ENCODE measurements around the gene OSTN. TPM values are rescaled to one million over a fixed set of nuclear protein-coding genes. Genes with fewer than 3 reads are reported as not detected.
"Not testable (repeated sequence)": the region's sequence is repeated elsewhere in the genome, so short reads cannot be mapped to it uniquely, and the experiment has no call there.

OSTN gene
- total RNA-seq, 1 experiment from 2014 or later = not detected

GRCh38 chr3:191236646-191237045 is 37.6 kb downstream of the OSTN start:
- Histone ChIP-seq H3K36me3 (ENCODE audit: insufficient read depth, low read length) (no peaks in the 10 kb centered on the region), H4K20me1 (ENCODE audit: insufficient read depth, low read depth, low read length) (no peaks in the 10 kb centered on the region), H3K79me2 (ENCODE audit: low read length) (no peaks in the 10 kb centered on the region), H3K27me3 (ENCODE audit: low read length) (no peaks in the 10 kb centered on the region), H3K27ac (ENCODE audit: low read length) (no peak overlapping the region), H3K4me3 (ENCODE audit: low read length) (no peak overlapping the region), H3K9me3 (ENCODE audit: low read length) (peaks cover 6% of the 10 kb centered on the region; the same call in 1 of the 2 replicates), H3K4me1 (ENCODE audit: low read length) (no peaks in the 10 kb centered on the region), H3K9me2 (replicated peaks; ENCODE audit: insufficient read depth, low read length) (no peaks in the 10 kb centered on the region), H3K9ac (ENCODE audit: low read length) (no peak overlapping the region), H2AFZ (ENCODE audit: low read length) (no peak overlapping the region), H3K4me2 (ENCODE audit: low read depth, low read length, poor library complexity, severe bottlenecking) (no peak overlapping the region)
- DNase-seq = no peak

DNA sequence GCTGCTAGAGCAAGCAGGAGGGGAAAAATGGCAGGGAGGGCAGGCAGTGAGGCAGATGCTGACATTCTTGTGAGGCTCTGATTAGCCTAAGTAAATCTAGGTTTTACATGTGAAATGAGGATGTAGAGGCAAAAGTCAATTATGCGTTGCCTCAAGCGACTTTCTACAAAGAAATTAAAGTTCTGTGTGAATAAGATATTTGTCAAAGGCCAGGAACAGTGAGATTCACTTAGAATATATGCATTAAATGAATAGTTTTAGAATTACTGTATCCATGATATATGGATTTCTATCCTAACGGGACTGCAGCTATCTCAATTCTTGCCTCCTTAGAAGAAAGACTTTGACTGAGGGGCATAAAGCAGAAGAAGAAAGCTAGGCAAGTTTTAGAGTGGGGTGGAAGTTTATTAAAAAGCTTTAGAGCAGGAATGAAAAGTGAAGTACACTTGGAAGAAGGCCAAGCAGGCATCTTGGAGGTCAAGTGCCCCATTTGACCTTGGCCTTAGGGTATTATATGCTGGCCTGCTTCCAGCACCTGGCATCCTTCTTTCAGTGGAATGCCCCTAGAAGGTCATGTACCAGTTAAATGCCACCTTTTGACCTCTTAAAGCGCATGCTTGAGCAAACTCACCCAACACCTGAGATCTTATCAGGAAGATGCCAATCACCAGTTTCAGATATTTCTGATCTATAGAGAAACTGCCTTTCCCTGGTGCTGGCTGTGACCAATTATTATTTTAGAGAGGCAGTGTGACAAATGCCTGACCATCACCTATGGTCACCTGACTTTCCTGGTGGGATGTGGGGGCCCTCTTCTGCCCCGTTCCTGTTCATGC is 38.2 kb downstream of the OSTN start:
- H3K9ac ChIP-seq (ENCODE audit: low read length) = no peak overlapping the region
- H4K20me1 ChIP-seq (ENCODE audit: insufficient read depth, low read depth, low read length) = no peaks in the 10 kb centered on the region
- no peak overlapping the region for H3K4me3 ChIP-seq (ENCODE audit: low read length)
- H3K4me2 ChIP-seq (ENCODE audit: low read depth, low read length, poor library complexity, severe bottlenecking) = no peak overlapping the region
- H3K79me2 ChIP-seq (ENCODE audit: low read length) = no peaks in the 10 kb centered on the region
- DNase-seq = no peak
- no peaks in the 10 kb centered on the region for H3K27me3 ChIP-seq (ENCODE audit: low read length)
- H3K27ac ChIP-seq (ENCODE audit: low read length) = no peak overlapping the region
- peaks cover 6% of the 10 kb centered on the region; the same call in 1 of the 2 replicates for H3K9me3 ChIP-seq (ENCODE audit: low read length)
- H2AFZ ChIP-seq (ENCODE audit: low read length) = no peak overlapping the region
- H3K9me2 ChIP-seq (replicated peaks; ENCODE audit: insufficient read depth, low read length) = no peaks in the 10 kb centered on the region
- H3K36me3 ChIP-seq (ENCODE audit: insufficient read depth, low read length) = no peaks in the 10 kb centered on the region
- no peaks in the 10 kb centered on the region for H3K4me1 ChIP-seq (ENCODE audit: low read length)

DNA sequence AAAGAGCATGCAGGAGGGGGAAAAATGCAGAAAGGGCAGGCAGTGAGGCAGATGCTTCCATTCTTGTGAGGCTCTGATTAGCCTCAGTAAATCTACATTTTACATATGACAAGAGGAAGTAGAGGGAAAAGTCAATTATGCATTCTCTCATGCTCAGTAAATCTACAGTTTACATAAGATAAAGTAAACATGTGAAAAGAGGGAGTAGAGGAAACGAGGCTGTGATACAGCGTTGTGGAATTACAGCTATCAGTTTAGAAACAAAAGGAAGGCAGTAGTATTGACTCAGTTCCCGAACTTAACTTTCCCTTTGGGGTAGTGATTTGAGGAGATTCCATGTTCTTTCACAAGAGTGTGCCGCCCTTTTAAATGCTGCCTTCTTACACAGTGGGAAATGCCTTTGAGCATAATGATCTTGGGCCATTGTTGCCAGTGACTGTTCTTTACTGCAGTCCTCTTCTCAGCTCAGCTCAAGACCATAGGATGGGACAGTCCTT is 39.3 kb downstream of the OSTN start:
- H3K4me1 ChIP-seq (ENCODE audit: low read length) = no peaks in the 10 kb centered on the region
- no peak overlapping the region for H3K4me2 ChIP-seq (ENCODE audit: low read depth, low read length, poor library complexity, severe bottlenecking)
- no peak for DNase-seq
- H2AFZ ChIP-seq (ENCODE audit: low read length) = no peak overlapping the region
- peaks cover 6% of the 10 kb centered on the region; the same call in 1 of the 2 replicates for H3K9me3 ChIP-seq (ENCODE audit: low read length)
- H3K27ac ChIP-seq (ENCODE audit: low read length) = no peak overlapping the region
- no peaks in the 10 kb centered on the region for H4K20me1 ChIP-seq (ENCODE audit: insufficient read depth, low read depth, low read length)
- H3K9me2 ChIP-seq (replicated peaks; ENCODE audit: insufficient read depth, low read length) = no peaks in the 10 kb centered on the region
- no peak overlapping the region for H3K4me3 ChIP-seq (ENCODE audit: low read length)
- no peaks in the 10 kb centered on the region for H3K36me3 ChIP-seq (ENCODE audit: insufficient read depth, low read length)
- no peaks in the 10 kb centered on the region for H3K27me3 ChIP-seq (ENCODE audit: low read length)
- no peaks in the 10 kb centered on the region for H3K79me2 ChIP-seq (ENCODE audit: low read length)
- no peak overlapping the region for H3K9ac ChIP-seq (ENCODE audit: low read length)

GRCh38 chr3:191239407-191240031 is 40.5 kb downstream of the OSTN start:
- Histone ChIP-seq H3K36me3 (ENCODE audit: insufficient read depth, low read length) (no peaks in the 10 kb centered on the region), H2AFZ (ENCODE audit: low read length) (no peak overlapping the region), H3K9me3 (ENCODE audit: low read length) (peaks cover 6% of the 10 kb centered on the region; the same call in 1 of the 2 replicates), H3K4me1 (ENCODE audit: low read length) (no peaks in the 10 kb centered on the region), H3K27me3 (ENCODE audit: low read length) (no peaks in the 10 kb centered on the region), H3K4me3 (ENCODE audit: low read length) (no peak overlapping the region), H3K79me2 (ENCODE audit: low read length) (no peaks in the 10 kb centered on the region), H4K20me1 (ENCODE audit: insufficient read depth, low read depth, low read length) (no peaks in the 10 kb centered on the region), H3K9me2 (replicated peaks; ENCODE audit: insufficient read depth, low read length) (no peaks in the 10 kb centered on the region), H3K9ac (ENCODE audit: low read length) (no peak overlapping the region), H3K27ac (ENCODE audit: low read length) (no peak overlapping the region), H3K4me2 (ENCODE audit: low read depth, low read length, poor library complexity, severe bottlenecking) (no peak overlapping the region)
- DNase-seq = no peak

DNA sequence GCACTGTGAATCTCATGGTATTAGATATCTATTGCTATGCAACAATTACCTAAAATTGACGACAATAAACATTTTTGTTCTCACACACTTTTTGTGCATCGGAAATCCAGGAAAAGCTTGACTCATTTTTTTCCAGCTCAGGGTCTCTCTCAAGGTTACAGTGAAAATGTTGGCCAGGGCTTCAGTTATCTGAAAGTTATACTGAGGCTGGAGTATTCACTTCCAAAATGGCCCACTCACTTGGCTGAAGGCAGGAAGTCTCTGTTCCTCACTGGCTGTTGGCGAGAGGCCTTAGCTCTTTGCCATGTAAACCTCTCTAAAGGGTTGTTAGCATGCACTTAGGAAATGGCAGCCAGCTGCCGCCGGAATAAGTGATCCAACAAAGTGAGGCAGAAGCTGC is 41.4 kb downstream of the OSTN start:
- Histone ChIP-seq H3K4me1 (ENCODE audit: low read length) (no peaks in the 10 kb centered on the region), H3K36me3 (ENCODE audit: insufficient read depth, low read length) (no peaks in the 10 kb centered on the region), H4K20me1 (ENCODE audit: insufficient read depth, low read depth, low read length) (no peaks in the 10 kb centered on the region), H3K27ac (ENCODE audit: low read length) (no peak overlapping the region), H3K4me2 (ENCODE audit: low read depth, low read length, poor library complexity, severe bottlenecking) (no peak overlapping the region), H3K9ac (ENCODE audit: low read length) (no peak overlapping the region), H3K27me3 (ENCODE audit: low read length) (no peaks in the 10 kb centered on the region), H3K9me2 (replicated peaks; ENCODE audit: insufficient read depth, low read length) (no peaks in the 10 kb centered on the region), H3K9me3 (ENCODE audit: low read length) (peaks cover 6% of the 10 kb centered on the region; the same call in 1 of the 2 replicates), H3K79me2 (ENCODE audit: low read length) (no peaks in the 10 kb centered on the region), H2AFZ (ENCODE audit: low read length) (no peak overlapping the region), H3K4me3 (ENCODE audit: low read length) (no peak overlapping the region)
- DNase-seq = no peak

- no peaks in the 10 kb centered on the region for H3K79me2 ChIP-seq (ENCODE audit: low read length)
- H2AFZ ChIP-seq (ENCODE audit: low read length) = no peak overlapping the region
- H3K4me2 ChIP-seq (ENCODE audit: low read depth, low read length, poor library complexity, severe bottlenecking) = no peak overlapping the region
- H3K27ac ChIP-seq (ENCODE audit: low read length) = no peak overlapping the region
- no peaks in the 10 kb centered on the region for H3K9me2 ChIP-seq (replicated peaks; ENCODE audit: insufficient read depth, low read length)
- H3K4me1 ChIP-seq (ENCODE audit: low read length) = no peaks in the 10 kb centered on the region
- no peaks in the 10 kb centered on the region for H4K20me1 ChIP-seq (ENCODE audit: insufficient read depth, low read depth, low read length)
- H3K27me3 ChIP-seq (ENCODE audit: low read length) = no peaks in the 10 kb centered on the region
- H3K4me3 ChIP-seq (ENCODE audit: low read length) = no peak overlapping the region
- no peaks in the 10 kb centered on the region for H3K36me3 ChIP-seq (ENCODE audit: insufficient read depth, low read length)
- DNase-seq = peak; percentile 43
- no peak overlapping the region for H3K9ac ChIP-seq (ENCODE audit: low read length)
- no peaks in the 10 kb centered on the region; the same call in 1 of the 2 replicates for H3K9me3 ChIP-seq (ENCODE audit: low read length)
Observed at GRCh38 chr3:191244242-191244867, 45.3 kb downstream of the OSTN start.

DNA sequence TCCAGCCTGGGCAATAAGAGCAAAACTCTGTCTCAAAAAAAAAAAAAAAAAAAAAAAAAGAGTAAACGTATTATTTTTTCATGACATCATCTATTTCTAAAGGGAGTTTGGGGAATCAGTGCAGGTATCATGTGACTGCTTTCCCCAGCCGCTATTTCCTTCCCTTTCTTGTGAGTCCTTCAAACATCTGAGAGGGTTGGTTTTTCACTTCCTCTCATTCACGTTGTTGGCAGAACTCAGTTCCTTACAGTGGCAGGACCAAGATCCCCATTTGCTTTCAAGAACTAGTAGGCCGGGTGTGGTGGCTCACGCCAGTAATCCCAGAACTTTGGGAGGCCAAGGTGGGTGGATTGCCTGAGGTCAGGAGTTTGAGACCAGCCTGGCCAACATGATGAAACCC is 47.0 kb downstream of the OSTN start:
- not testable (repeated sequence) for H3K27me3 ChIP-seq (ENCODE audit: low read length); H2AFZ ChIP-seq (ENCODE audit: low read length); H3K9ac ChIP-seq (ENCODE audit: low read length); H3K4me2 ChIP-seq (ENCODE audit: low read depth, low read length, poor library complexity, severe bottlenecking); H4K20me1 ChIP-seq (ENCODE audit: insufficient read depth, low read depth, low read length); H3K9me3 ChIP-seq (ENCODE audit: low read length); H3K9me2 ChIP-seq (replicated peaks; ENCODE audit: insufficient read depth, low read length); H3K27ac ChIP-seq (ENCODE audit: low read length); H3K36me3 ChIP-seq (ENCODE audit: insufficient read depth, low read length); H3K4me1 ChIP-seq (ENCODE audit: low read length); H3K4me3 ChIP-seq (ENCODE audit: low read length); H3K79me2 ChIP-seq (ENCODE audit: low read length); DNase-seq

DNA sequence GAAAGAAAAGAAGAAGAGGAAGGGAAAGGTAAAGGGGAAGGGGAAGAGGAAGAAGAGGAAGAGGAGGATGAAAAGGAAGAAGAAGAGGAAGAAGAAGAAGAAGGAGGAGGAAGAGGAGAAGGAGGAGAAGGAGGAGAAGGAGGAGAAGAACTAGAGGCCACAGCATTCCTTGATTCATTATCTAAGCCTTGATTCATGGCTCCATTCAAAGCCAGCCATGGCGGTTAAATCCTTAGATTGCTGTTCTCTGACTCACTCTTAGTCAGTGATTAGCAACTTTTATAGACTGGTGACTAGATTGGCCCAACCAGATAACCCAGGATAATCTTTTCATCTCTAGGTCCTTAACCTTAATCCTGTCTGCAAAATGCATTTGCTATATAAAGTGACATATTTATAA is 47.6 kb downstream of the OSTN start:
- no peak overlapping the region for H3K9ac ChIP-seq (ENCODE audit: low read length)
- no peak overlapping the region for H2AFZ ChIP-seq (ENCODE audit: low read length)
- no peaks in the 10 kb centered on the region for H3K36me3 ChIP-seq (ENCODE audit: insufficient read depth, low read length)
- no peaks in the 10 kb centered on the region for H3K9me2 ChIP-seq (replicated peaks; ENCODE audit: insufficient read depth, low read length)
- H3K4me2 ChIP-seq (ENCODE audit: low read depth, low read length, poor library complexity, severe bottlenecking) = no peak overlapping the region
- no peaks in the 10 kb centered on the region for H3K4me1 ChIP-seq (ENCODE audit: low read length)
- no peaks in the 10 kb centered on the region for H3K79me2 ChIP-seq (ENCODE audit: low read length)
- DNase-seq = no peak
- H4K20me1 ChIP-seq (ENCODE audit: insufficient read depth, low read depth, low read length) = no peaks in the 10 kb centered on the region
- no peaks in the 10 kb centered on the region; the same call in 1 of the 2 replicates for H3K9me3 ChIP-seq (ENCODE audit: low read length)
- no peaks in the 10 kb centered on the region for H3K27me3 ChIP-seq (ENCODE audit: low read length)
- no peak overlapping the region for H3K27ac ChIP-seq (ENCODE audit: low read length)
- H3K4me3 ChIP-seq (ENCODE audit: low read length) = no peak overlapping the region
